ENCODE measurements around the gene SLC39A8. TPM values are rescaled to one million over a fixed set of nuclear protein-coding genes. Genes with fewer than 3 reads are reported as not detected.

Gene SLC39A8
- 11.2 and 13.3 TPM in 2 replicates for total RNA-seq

GRCh38 chr4:102344954-102345794 is at the start of gene SLC39A8:
Gene SLC39A8, minus strand, starts transcription at chr4:102345482. Its CDS starts 820 bp downstream, at chr4:102344662.
- Histone ChIP-seq H3K4me3 (ENCODE audit: insufficient read depth, low read length) (peak within 1 kb of the TSS; percentile 75), H4K20me1 (ENCODE audit: insufficient read depth, low read length) (no peaks in the 10 kb centered on the region), H3K27me3 (ENCODE audit: insufficient read depth, low read length) (peaks cover 27% of the 10 kb centered on the region), H3K27ac (ENCODE audit: low read depth, low read length) (no peak within 1 kb of the TSS), H3K36me3 (ENCODE audit: insufficient read depth, low read length) (no peaks in the 10 kb centered on the region), H3K79me2 (ENCODE audit: insufficient read depth, low read length) (no peaks in the 10 kb centered on the region), H2AFZ (ENCODE audit: low read length) (peak within 1 kb of the TSS; percentile 95), H3K4me2 (ENCODE audit: insufficient read depth, low read length) (peak within 1 kb of the TSS; percentile 95), H3K4me1 (ENCODE audit: insufficient read depth, low read length) (peaks cover 15% of the 10 kb centered on the region), H3K9me3 (ENCODE audit: low read depth, low read length) (no peaks in the 10 kb centered on the region)
- TF ChIP-seq, protein P1, sequence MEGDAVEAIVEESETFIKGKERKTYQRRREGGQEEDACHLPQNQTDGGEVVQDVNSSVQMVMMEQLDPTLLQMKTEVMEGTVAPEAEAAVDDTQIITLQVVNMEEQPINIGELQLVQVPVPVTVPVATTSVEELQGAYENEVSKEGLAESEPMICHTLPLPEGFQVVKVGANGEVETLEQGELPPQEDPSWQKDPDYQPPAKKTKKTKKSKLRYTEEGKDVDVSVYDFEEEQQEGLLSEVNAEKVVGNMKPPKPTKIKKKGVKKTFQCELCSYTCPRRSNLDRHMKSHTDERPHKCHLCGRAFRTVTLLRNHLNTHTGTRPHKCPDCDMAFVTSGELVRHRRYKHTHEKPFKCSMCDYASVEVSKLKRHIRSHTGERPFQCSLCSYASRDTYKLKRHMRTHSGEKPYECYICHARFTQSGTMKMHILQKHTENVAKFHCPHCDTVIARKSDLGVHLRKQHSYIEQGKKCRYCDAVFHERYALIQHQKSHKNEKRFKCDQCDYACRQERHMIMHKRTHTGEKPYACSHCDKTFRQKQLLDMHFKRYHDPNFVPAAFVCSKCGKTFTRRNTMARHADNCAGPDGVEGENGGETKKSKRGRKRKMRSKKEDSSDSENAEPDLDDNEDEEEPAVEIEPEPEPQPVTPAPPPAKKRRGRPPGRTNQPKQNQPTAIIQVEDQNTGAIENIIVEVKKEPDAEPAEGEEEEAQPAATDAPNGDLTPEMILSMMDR (IDR thresholded peaks at IDR 0.05; ENCODE audit: extremely low read depth, low read depth, low read length): peak; percentile 59
- DNase-seq (ENCODE audit: insufficient read length, low spot score, missing footprints): peak; percentile 97

- Histone ChIP-seq H4K20me1 (ENCODE audit: insufficient read depth, low read length) (no peaks in the 10 kb centered on the region), H3K36me3 (ENCODE audit: insufficient read depth, low read length) (no peaks in the 10 kb centered on the region), H3K4me2 (ENCODE audit: insufficient read depth, low read length) (no peak overlapping the region), H3K4me3 (ENCODE audit: insufficient read depth, low read length) (no peak overlapping the region), H2AFZ (ENCODE audit: low read length) (peak overlapping the region; percentile 42), H3K9me3 (ENCODE audit: low read depth, low read length) (no peaks in the 10 kb centered on the region), H3K27ac (ENCODE audit: low read depth, low read length) (no peak overlapping the region), H3K79me2 (ENCODE audit: insufficient read depth, low read length) (no peaks in the 10 kb centered on the region), H3K4me1 (ENCODE audit: insufficient read depth, low read length) (peaks cover 3% of the 10 kb centered on the region), H3K27me3 (ENCODE audit: insufficient read depth, low read length) (no peaks in the 10 kb centered on the region)
- TF ChIP-seq, protein P1 (IDR thresholded peaks at IDR 0.05; ENCODE audit: extremely low read depth, low read depth, low read length): no peak
- no peak for DNase-seq (ENCODE audit: insufficient read length, low spot score, missing footprints)
Measured at GRCh38 chr4:102392033-102392744, 46.9 kb upstream of the SLC39A8 start.

- H3K9me3 ChIP-seq (ENCODE audit: low read depth, low read length): no peaks in the 10 kb centered on the region
- H3K27me3 ChIP-seq (ENCODE audit: insufficient read depth, low read length): peaks cover 8% of the 10 kb centered on the region
- no peaks in the 10 kb centered on the region for H3K36me3 ChIP-seq (ENCODE audit: insufficient read depth, low read length)
- no peak overlapping the region for H3K27ac ChIP-seq (ENCODE audit: low read depth, low read length)
- no peak overlapping the region for H3K4me3 ChIP-seq (ENCODE audit: insufficient read depth, low read length)
- no peak overlapping the region for H3K4me2 ChIP-seq (ENCODE audit: insufficient read depth, low read length)
- no peak for DNase-seq (ENCODE audit: insufficient read length, low spot score, missing footprints)
- H3K79me2 ChIP-seq (ENCODE audit: insufficient read depth, low read length): no peaks in the 10 kb centered on the region
- H3K4me1 ChIP-seq (ENCODE audit: insufficient read depth, low read length): peaks cover 3% of the 10 kb centered on the region
- TF ChIP-seq, protein P1 (IDR thresholded peaks at IDR 0.05; ENCODE audit: extremely low read depth, low read depth, low read length): peak; percentile 10
- no peak overlapping the region for H2AFZ ChIP-seq (ENCODE audit: low read length)
- no peaks in the 10 kb centered on the region for H4K20me1 ChIP-seq (ENCODE audit: insufficient read depth, low read length)
Measured at GRCh38 chr4:102390438-102390837, 45.2 kb upstream of the SLC39A8 start.

DNA sequence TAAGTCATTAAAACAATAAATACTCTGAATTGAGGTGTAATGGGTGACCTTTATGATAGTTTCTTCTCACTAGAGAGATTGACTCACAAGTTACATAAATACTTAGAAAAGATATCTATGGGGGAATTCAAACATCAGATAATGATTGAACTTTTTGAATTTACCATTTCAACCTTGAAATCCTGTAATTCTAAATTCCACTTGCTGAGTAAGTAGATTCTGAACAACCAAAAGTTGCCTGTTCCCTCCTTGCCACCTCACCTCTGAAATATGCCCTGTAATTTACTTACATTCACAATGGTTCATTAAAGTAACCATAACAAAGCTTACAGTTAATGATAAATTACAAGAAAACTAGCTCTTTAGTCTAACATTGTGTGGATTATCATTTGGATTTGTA is 43.3 kb upstream of the SLC39A8 start:
- Histone ChIP-seq H3K36me3 (ENCODE audit: insufficient read depth, low read length) (no peaks in the 10 kb centered on the region), H3K4me1 (ENCODE audit: insufficient read depth, low read length) (peaks cover 3% of the 10 kb centered on the region), H3K9me3 (ENCODE audit: low read depth, low read length) (no peaks in the 10 kb centered on the region), H2AFZ (ENCODE audit: low read length) (no peak overlapping the region), H3K4me3 (ENCODE audit: insufficient read depth, low read length) (no peak overlapping the region), H3K27me3 (ENCODE audit: insufficient read depth, low read length) (peaks cover 8% of the 10 kb centered on the region), H3K79me2 (ENCODE audit: insufficient read depth, low read length) (no peaks in the 10 kb centered on the region), H3K4me2 (ENCODE audit: insufficient read depth, low read length) (no peak overlapping the region), H4K20me1 (ENCODE audit: insufficient read depth, low read length) (no peaks in the 10 kb centered on the region), H3K27ac (ENCODE audit: low read depth, low read length) (no peak overlapping the region)
- TF ChIP-seq, protein P1 (IDR thresholded peaks at IDR 0.05; ENCODE audit: extremely low read depth, low read depth, low read length): no peak
- no peak for DNase-seq (ENCODE audit: insufficient read length, low spot score, missing footprints)
